CD4-positive, alpha-beta T cell treated with Interleukin-15 for 4 hours (primary cell): Measurements from ENCODE around the gene PIGL.
A peak's percentile ranks its signal among the peaks of the same experiment; 100 is the strongest.

Experiments
- DNase-seq: peaks from one replicate; pipeline ENCODE4 v3.0.0-alpha.2; 2020; ENCODE audit warnings: low spot score

Gene PIGL

GRCh38 chr17:16353317-16354174 lies 136.5 kb downstream of the PIGL start, which contains the start of gene CENPV:
Gene CENPV (minus strand): TSS chr17:16353469. CDS start chr17:16353436, 33 bp downstream.
- DNase-seq = peak; percentile 53

- no peak for DNase-seq
Observed at GRCh38 chr17:16354585-16354984, 137.6 kb downstream of the PIGL start.

- DNase-seq = no peak
Observed at GRCh38 chr17:16358394-16358793, 141.4 kb downstream of the PIGL start.

GRCh38 chr17:16361874-16362273 lies 144.9 kb downstream of the PIGL start:
- DNase-seq = no peak

- DNase-seq = peak; percentile 80
Observed at GRCh38 chr17:16363749-16364536, 146.9 kb downstream of the PIGL start.

- no peak for DNase-seq
Observed at GRCh38 chr17:16364625-16365024, 147.6 kb downstream of the PIGL start.

GRCh38 chr17:16371742-16372141 lies 154.7 kb downstream of the PIGL start:
- DNase-seq = no peak

- no peak for DNase-seq
Observed at GRCh38 chr17:16374146-16374938, 157.3 kb downstream of the PIGL start.
